GM12864 (cell line): ENCODE data around the gene DAPL1.

Source experiments
- DNase-seq: peaks from one replicate; pipeline ENCODE4 v3.0.0-alpha.2; 2011; ENCODE audit warnings: low read depth
- H3K4me3 ChIP-seq: 2 replicates; pipeline ENCODE4 v1.5.1; 2011; ENCODE audit warnings: mild to moderate bottlenecking, low read depth, low read length, control low read depth
- TF ChIP-seq, protein P1 (sequence below): IDR thresholded peaks from 2 replicates; pipeline ENCODE4 v1.5.1; 2011; ENCODE audit warnings: low read depth, mild to moderate bottlenecking, moderate library complexity, low read length, control low read depth, inconsistent platforms; ENCODE audit errors: missing control alignments

DAPL1 gene, protein sequence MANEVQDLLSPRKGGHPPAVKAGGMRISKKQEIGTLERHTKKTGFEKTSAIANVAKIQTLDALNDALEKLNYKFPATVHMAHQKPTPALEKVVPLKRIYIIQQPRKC

GRCh38 chr2:158795195-158795924, at the start of gene DAPL1:
Gene DAPL1, plus strand, starts transcription at chr2:158795317. Its CDS starts 56 bp downstream, at chr2:158795373.
- TF ChIP-seq, protein P1, sequence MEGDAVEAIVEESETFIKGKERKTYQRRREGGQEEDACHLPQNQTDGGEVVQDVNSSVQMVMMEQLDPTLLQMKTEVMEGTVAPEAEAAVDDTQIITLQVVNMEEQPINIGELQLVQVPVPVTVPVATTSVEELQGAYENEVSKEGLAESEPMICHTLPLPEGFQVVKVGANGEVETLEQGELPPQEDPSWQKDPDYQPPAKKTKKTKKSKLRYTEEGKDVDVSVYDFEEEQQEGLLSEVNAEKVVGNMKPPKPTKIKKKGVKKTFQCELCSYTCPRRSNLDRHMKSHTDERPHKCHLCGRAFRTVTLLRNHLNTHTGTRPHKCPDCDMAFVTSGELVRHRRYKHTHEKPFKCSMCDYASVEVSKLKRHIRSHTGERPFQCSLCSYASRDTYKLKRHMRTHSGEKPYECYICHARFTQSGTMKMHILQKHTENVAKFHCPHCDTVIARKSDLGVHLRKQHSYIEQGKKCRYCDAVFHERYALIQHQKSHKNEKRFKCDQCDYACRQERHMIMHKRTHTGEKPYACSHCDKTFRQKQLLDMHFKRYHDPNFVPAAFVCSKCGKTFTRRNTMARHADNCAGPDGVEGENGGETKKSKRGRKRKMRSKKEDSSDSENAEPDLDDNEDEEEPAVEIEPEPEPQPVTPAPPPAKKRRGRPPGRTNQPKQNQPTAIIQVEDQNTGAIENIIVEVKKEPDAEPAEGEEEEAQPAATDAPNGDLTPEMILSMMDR: no peak
- no peak for DNase-seq
- no peak within 1 kb of the TSS for H3K4me3 ChIP-seq

- TF ChIP-seq, protein P1: no peak
- DNase-seq: no peak
- H3K4me3 ChIP-seq: no peak overlapping the region
These were observed 49.2 kb upstream of the DAPL1 start for GRCh38 chr2:158745866-158746382.

- TF ChIP-seq, protein P1: no peak
- no peak overlapping the region for H3K4me3 ChIP-seq
- no peak for DNase-seq
These were observed 48.6 kb upstream of the DAPL1 start for GRCh38 chr2:158746488-158746887.

DNA sequence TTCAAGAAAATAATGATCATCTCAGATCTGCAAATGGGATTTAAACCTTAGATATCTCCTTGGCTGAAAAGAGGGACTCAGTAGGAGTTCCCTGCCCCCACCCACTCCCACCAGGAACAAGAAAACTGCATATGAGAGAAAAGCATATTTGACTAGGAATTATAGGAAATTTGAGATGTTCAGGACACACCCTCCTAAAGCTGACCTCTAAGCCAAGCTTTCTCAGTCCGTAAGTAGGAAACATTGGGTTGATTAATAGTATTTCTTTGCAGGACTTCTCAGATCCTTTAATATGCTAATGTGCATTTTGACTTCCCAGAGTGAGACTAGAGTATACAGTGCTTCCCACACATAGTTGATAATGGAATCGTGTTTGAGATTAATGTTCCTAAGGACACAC, 47.8 kb upstream of the DAPL1 start:
- H3K4me3 ChIP-seq: no peak overlapping the region
- no peak for DNase-seq
- TF ChIP-seq, protein P1: no peak

DNA sequence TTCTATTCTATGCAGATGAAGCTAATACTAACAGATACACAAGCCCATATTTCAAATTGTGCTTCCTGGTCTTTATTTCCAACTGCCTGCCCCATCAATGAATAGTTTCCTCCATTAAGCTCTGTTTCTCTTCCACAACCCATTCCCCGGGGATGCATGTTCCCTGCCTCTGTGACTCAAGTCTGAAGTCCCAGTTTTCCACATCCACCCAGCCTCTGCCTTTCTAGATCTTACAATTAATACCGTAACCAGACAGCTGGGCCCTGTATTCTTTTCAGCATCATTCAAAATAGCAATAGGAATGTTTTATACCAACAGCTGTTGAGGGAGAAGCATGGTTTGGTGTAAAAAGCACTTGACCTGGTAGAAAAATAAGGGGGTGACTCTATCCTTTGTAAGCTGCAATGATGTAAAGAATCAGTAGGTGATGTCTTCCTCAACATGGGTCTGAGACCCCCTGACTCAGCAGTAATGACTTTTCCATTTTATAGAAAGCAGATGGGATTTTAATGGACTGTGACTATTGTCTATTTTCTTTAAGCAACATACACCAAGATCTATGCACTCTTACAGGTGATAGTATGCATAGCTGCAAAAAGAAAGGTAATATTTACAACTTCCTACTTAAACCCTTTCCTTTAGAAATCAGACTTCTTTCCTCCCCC, 46.1 kb upstream of the DAPL1 start:
- TF ChIP-seq, protein P1: no peak
- DNase-seq: no peak
- no peak overlapping the region for H3K4me3 ChIP-seq

GRCh38 chr2:158750458-158751125, 44.5 kb upstream of the DAPL1 start:
- no peak for DNase-seq
- TF ChIP-seq, protein P1: no peak
- H3K4me3 ChIP-seq: no peak overlapping the region
